OCI-M1 (cell line): ENCODE results near the gene MGMT.

Experiments
- DNase-seq: peaks from one replicate; lab custom pipeline; 2025; lab: John Stamatoyannopoulos, UW

MGMT gene

DNA sequence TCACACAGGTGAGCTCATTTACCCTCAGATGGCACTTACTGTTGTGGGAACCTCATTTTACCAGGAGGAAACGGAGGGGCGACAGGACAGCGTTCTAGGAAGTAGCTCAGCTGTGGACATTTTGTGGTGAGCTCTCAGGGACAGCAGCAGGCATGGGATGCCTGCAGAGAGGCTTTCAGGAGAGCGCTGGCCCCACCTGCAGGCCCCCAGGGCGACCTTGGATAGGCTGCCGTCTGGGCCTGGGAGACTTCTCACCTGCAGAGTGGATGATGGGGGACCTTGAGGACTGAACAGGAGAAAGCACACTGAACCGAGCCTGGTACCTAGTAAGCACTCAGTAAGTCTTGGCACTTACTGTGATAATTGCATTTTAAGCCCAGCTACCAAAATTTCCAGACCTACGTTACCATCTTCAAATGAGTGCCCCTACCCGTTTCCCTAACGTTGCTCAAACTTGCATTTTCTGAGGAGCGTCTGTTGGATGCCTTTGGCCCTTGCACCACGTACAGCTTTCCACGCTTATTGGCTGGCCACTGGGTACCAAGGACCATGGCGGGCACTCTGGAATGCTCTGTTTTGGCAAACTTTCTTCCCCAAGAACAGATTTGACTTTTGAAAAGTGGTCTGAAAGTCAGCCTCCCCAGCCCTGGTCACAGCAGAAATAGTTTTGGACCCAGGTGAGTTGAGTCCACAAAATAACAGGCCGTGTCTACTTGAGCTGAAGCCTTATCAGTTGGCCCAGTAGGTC is 273.7 kb downstream of the MGMT start:
- no peak for DNase-seq

- DNase-seq: no peak
Observed at GRCh38 chr10:129741280-129741977, 274.4 kb downstream of the MGMT start.

DNA sequence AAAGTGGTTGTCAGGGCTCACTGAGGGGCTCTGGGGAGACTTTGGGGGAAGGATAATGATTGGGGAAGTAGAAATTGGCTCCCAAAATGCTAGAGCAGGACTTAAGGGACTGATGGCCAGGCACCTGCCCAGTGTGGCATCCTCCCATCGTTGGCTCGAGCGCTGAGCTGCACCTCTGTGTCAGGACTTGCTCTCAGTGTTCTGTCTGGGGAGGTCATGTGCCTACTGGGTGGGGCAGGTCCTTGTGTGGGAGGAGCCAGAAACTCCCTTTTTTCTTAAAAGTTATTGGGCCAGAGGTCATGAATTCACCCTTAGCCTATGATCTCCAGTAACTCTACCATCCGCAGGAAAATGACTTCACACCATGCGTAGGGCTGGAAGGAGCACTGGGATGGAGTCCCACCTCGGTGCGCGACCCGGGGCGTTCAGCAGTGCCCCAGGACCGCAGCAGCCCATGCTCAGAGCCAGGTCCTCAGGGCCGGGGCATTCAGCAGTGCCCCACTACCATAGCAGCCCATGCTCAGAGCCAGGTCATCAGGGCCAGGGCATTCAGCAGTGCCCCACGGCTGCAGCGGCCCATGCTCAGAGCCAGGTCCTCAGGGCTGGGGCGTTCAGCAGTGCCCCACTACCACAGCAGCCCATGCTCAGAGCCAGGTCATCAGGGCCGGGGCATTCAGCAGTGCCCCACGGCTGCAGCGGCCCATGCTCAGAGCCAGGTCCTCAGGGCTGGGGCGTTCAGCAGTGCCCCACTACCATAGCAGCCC is 275.1 kb downstream of the MGMT start:
- no peak for DNase-seq

GRCh38 chr10:129742742-129743550 is 275.9 kb downstream of the MGMT start:
- no peak for DNase-seq

DNA sequence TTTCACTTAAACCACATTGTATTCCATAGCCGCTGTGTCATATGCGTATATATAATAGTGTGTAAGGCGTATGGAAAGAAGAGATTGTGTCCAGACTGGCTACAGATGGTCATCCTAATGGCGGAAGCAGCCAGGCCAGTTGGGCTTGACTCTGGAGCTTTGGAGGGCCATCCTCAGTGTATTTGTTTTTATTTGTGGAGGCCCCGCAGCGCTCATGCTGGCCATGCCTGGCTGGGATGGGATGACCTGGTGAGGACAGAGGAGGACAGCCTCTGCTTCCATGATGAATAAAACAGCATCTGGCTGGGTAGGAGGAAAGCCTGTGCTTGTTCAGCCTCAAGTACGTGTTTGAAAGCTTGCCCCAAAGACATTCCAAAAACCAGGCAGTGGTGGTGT is 276.7 kb downstream of the MGMT start:
- no peak for DNase-seq

- DNase-seq: no peak
Observed at GRCh38 chr10:129744134-129745111, 277.4 kb downstream of the MGMT start.

DNA sequence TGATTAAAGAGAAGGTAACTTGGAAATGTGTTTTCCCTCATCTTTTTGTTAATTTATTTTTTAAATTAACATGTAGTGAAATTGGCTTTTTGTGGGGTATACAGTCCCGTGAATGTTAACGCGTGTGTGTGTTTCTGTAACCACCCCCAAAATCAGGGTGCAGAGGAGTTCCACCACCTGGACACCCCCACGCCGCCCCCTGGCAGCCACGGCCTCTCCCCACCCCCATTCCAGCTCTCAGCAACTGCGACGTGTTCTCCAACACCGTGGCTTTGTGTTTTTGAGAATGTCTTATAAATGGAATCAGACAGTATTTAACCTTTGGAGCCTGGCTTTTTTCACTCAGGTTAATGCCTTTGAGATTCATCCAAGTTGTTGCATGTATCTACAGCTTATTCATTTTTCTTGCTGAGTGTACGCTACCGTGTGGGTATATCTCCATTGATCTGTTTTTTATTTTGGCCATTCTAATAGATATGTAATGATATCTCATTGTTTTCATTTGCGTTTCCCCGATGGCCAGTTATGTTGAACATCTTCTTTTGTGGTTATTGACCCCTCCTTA is 278.2 kb downstream of the MGMT start:
- DNase-seq: no peak

DNA sequence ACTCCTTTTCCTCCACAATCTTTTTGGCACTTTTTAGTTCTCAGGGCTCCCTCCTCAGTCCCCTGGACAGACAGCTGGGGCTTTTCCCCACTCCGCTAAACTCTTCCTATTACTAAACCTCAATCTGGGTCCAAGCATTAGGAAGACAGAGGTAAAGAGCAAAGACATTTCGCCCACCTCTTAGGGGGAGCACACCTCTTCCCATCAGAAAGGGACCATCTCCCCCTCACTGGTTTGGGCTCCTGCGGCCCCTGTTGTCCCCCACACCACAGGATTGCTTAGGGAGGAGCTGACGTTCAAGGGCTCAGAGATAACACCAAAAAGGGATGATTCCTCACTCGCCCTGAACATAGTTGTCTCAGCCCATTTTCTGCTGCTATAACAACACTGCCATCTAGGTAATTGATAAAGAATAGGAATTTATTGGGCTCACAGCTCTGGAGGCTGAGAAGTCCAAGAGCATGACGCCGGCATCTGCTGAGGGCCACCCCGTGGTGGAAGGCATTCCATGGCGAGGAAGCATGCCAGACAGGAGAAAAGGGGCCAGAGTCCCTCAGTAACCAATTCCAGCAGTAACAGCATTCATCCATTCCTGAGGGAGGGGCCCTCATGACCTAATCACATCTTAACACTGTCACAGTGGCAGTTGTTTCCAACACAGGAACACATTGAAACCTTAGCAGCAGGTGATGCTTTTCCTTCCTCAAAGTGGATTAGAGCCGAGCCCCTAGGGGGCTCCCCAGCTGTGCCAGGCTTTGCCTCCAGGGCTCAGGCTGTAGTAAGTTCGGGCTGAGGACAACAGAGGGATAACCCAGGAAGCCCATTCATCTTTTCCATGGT is 287.4 kb downstream of the MGMT start:
- DNase-seq: no peak

GRCh38 chr10:129755158-129755591 is 288.1 kb downstream of the MGMT start:
- no peak for DNase-seq

DNA sequence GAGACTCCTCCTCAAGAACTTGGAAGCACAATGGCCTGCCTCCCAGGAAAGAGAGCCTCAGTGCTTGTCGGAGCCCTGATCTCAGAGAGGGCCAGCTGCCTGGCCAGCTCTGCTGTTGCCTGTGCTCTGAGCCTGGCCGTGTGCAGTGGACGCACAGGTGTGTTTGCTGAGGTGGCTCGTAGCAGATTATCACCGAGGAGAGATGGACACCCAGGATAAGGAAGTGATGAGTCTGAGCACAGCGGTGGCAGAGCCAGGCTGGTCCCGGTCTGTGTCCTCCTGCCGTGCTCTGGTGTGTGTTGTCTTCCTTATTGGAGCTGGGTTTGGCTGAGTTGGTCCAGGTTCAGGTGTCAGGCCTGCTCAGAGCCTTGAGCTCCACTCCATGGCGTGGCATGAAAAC is 288.6 kb downstream of the MGMT start:
- DNase-seq: no peak

GRCh38 chr10:129756912-129757901 is 290.2 kb downstream of the MGMT start:
- DNase-seq: no peak

DNA sequence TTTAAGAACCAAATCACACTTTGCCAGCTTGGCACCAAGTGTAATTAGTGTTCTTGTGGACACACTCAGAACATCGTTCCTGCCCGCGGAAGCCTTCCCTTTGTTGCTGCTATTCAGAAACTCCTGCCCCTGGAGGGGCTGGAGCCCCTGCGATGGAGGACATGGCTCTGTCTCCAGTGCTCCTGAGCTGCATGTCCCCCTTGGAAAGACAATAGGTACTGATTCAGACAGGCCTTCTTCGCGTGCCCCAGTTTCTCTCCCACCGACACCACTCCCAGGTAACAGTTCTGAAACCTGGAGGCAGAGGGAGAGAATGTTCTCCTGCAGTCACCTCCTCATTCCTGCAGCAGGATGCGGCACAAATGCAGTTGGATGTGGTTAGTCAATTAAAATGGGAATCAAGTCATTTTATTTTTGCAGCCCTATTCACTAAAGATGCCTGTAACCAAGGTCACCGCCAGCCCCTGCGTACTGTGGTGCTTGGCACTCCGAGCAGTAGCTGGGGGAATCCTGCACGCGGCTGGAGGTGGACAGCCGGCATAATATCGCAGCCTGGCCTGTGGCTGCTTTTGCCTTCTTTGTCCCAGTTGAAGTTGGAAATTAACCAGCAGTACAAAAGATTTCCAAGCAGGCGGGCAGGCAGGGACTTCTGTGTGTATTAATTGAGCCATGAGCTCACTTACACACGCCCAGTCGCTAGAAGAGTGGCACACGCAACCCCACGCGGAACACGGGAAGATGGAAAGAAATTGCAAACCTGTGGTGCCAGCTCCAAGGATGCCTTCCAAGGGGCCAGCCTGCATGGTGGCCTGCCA is 291.4 kb downstream of the MGMT start:
- DNase-seq: no peak

DNA sequence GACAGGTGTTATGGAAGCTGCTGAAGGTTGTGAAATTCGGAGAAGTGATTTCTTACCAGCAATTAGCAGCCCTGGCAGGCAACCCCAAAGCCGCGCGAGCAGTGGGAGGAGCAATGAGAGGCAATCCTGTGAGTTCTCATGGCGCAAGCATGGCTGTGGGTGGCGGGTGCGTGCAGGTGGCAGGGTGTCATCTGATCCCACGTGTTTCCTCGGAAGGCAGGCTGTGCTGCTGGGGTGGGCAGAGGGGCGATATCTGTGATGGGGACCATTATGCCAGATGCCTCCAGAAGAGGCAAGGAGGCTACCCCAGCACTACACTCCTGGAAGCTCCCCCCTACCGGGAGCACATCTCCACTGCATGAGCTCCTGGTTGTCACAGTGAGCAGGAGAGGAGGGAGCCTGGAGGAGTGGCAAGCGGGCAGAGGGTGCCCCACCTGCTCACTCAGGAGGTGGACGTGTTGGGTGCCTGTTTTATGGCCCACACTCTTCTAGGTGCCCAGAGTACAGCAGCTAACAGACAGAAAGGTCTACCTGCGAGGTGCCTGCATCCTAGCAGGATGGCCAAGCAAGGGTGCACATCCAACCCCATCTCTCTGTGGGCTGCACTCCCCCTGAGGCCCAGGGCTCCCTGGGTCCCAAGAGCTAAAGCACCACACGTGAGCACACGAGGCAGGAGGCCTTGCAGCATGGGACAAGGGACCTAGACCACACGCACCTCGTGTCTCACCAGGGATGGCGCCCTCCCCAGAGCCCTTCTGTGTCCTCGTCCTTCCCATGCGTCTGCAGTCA is 292.4 kb downstream of the MGMT start:
- no peak for DNase-seq

- no peak for DNase-seq
Observed at GRCh38 chr10:129760003-129760315, 292.9 kb downstream of the MGMT start.

- DNase-seq: no peak
Observed at GRCh38 chr10:129760416-129760815, 293.4 kb downstream of the MGMT start.

- no peak for DNase-seq
Observed at GRCh38 chr10:129761197-129761972, 294.3 kb downstream of the MGMT start.
